GM12872 (cell line): ENCODE data around the gene RNASE8.
A peak's percentile ranks its signal among the peaks of the same experiment; 100 is the strongest.

Source experiments
- TF ChIP-seq, protein P1 (sequence below): IDR thresholded peaks from 3 replicates; pipeline ENCODE4 v1.5.1; 2011; ENCODE audit warnings: low read depth, mild to moderate bottlenecking, low read length, moderate library complexity; ENCODE audit not compliant: insufficient read depth

RNASE8 gene

GRCh38 chr14:21087294-21088091 is 29.9 kb downstream of the RNASE8 start:
- TF ChIP-seq, protein P1, sequence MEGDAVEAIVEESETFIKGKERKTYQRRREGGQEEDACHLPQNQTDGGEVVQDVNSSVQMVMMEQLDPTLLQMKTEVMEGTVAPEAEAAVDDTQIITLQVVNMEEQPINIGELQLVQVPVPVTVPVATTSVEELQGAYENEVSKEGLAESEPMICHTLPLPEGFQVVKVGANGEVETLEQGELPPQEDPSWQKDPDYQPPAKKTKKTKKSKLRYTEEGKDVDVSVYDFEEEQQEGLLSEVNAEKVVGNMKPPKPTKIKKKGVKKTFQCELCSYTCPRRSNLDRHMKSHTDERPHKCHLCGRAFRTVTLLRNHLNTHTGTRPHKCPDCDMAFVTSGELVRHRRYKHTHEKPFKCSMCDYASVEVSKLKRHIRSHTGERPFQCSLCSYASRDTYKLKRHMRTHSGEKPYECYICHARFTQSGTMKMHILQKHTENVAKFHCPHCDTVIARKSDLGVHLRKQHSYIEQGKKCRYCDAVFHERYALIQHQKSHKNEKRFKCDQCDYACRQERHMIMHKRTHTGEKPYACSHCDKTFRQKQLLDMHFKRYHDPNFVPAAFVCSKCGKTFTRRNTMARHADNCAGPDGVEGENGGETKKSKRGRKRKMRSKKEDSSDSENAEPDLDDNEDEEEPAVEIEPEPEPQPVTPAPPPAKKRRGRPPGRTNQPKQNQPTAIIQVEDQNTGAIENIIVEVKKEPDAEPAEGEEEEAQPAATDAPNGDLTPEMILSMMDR, result no peak

DNA sequence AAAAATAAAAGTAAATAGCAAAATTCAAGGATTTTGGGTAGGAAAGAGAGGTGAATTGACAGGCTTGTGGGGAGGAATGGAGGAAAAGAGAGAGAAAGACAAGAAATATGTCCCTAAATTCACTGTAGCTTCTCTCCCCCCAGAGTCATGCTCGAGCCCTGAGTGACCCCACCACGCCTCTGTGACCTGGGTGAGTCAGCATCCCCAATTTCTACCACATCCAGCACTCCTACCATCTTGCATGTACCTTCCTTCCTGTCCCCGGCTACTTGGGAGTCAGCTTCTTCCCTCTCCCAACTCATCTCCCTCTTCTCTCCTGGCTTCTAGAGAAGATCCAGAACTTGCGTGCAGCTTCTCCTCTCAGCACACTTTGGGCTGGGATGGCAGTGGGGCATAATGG is 31.1 kb downstream of the RNASE8 start:
- TF ChIP-seq, protein P1, result no peak

DNA sequence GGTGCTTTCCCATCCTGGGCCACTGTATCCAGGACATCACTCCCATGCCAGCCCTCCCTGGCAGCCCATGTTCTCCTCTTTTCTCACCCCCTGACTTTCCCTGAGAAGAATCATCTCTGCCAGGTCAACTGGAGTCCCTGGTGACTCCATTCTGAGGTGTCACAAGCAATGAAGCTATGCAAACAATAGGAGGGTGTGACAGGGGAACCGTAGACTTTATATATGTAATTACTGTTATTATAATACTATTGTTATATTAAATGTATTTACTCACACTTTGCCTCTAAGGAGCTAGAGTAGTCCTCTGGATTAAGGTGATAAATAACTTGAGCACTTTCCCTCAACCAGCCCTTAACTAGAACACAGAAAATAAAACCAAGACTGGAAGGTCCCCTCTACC is 31.6 kb downstream of the RNASE8 start:
- TF ChIP-seq, protein P1, result no peak

GRCh38 chr14:21089877-21090193 is 32.2 kb downstream of the RNASE8 start:
- TF ChIP-seq, protein P1, result no peak

GRCh38 chr14:21090194-21090939 is 32.7 kb downstream of the RNASE8 start:
- TF ChIP-seq, protein P1, result peak; percentile 48

DNA sequence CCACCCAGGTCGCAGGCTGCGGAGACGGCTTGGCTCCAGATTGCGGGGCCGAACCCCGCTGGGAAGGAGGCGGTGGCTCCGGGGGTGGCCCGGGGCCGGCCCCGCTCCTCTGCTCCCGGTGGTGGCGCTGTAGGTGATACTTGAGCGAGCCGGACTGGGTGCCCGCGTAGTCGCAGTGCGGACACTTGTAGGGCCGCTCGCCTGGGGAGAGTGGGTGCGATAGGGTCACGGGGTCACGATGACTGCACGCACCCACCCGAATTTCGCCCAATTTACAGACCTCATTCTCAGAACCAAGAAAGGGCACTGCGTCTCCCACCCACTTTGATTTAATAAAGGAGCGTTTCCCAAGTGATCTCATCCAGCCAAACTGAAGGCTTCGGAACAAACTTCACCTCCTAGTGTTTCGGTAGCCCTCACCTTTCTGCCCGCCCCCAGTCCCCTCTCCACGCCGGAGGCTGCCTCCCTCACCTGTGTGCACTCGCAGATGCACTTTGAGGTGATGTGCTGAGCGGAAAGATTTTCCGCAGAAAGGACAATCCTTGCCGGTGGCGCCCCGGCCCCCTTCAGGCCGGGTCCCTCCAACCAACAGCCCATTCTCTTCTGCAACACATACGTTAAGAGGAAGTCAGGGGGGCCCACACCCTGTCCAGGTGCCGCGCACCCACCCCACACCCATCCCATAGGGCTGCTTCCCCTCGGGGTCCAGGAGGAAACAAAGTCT is 33.5 kb downstream of the RNASE8 start:
- TF ChIP-seq, protein P1, result no peak

- TF ChIP-seq, protein P1, result no peak
These were observed 34.2 kb downstream of the RNASE8 start for GRCh38 chr14:21091821-21092272.
